Activated CD4-positive, alpha-beta T cell treated with anti-CD3 and anti-CD28 coated beads, Interleukin-2, Interleukin-6, amounts not matched to agents 100 ng/mL and 50 ng/mL, durations not matched to agents 16 hours and 8 hours (primary cell): Measurements from ENCODE around the gene KCNH1.

ENCODE experiments used
- DNase-seq: peaks from one replicate; pipeline ENCODE4 v3.0.0-alpha.2; 2020

The KCNH1 gene

GRCh38 chr1:210792250-210793102 is 341.5 kb downstream of the KCNH1 start:
- DNase-seq = peak; percentile 1

- DNase-seq = peak; percentile 2
Observed at GRCh38 chr1:210790196-210790595, 343.8 kb downstream of the KCNH1 start.

- DNase-seq = no peak
Observed at GRCh38 chr1:210787800-210788199, 346.1 kb downstream of the KCNH1 start.

GRCh38 chr1:210786546-210786945 is 347.4 kb downstream of the KCNH1 start:
- no peak for DNase-seq

- DNase-seq = no peak
Observed at GRCh38 chr1:210783925-210784324, 350.0 kb downstream of the KCNH1 start.

- DNase-seq = no peak
Observed at GRCh38 chr1:210781652-210782051, 352.3 kb downstream of the KCNH1 start.

- no peak for DNase-seq
Observed at GRCh38 chr1:210779269-210779668, 354.7 kb downstream of the KCNH1 start.

- DNase-seq = no peak
Observed at GRCh38 chr1:210777914-210778313, 356.0 kb downstream of the KCNH1 start.

GRCh38 chr1:210776712-210777111 is 357.2 kb downstream of the KCNH1 start:
- no peak for DNase-seq

GRCh38 chr1:210775289-210775688 is 358.7 kb downstream of the KCNH1 start:
- no peak for DNase-seq

GRCh38 chr1:210773450-210773849 is 360.5 kb downstream of the KCNH1 start:
- DNase-seq = no peak

- no peak for DNase-seq
Observed at GRCh38 chr1:210771131-210771530, 362.8 kb downstream of the KCNH1 start.

- DNase-seq = no peak
Observed at GRCh38 chr1:210770396-210770984, 363.5 kb downstream of the KCNH1 start.

GRCh38 chr1:210769473-210769872 is 364.5 kb downstream of the KCNH1 start:
- no peak for DNase-seq

- DNase-seq = no peak
Observed at GRCh38 chr1:210764536-210764935, 369.4 kb downstream of the KCNH1 start.

- no peak for DNase-seq
Observed at GRCh38 chr1:210758761-210759160, 375.2 kb downstream of the KCNH1 start.

- no peak for DNase-seq
Observed at GRCh38 chr1:210758261-210758660, 375.7 kb downstream of the KCNH1 start.

- DNase-seq = no peak
Observed at GRCh38 chr1:210757677-210758076, 376.3 kb downstream of the KCNH1 start.

- DNase-seq = no peak
Observed at GRCh38 chr1:210755991-210756659, 377.8 kb downstream of the KCNH1 start.

GRCh38 chr1:210754878-210755665 is 378.9 kb downstream of the KCNH1 start:
- no peak for DNase-seq

- no peak for DNase-seq
Observed at GRCh38 chr1:210751911-210752310, 382.0 kb downstream of the KCNH1 start.

- no peak for DNase-seq
Observed at GRCh38 chr1:210750468-210750867, 383.5 kb downstream of the KCNH1 start.

GRCh38 chr1:210748796-210749195 is 385.2 kb downstream of the KCNH1 start:
- DNase-seq = no peak
